DND-41 (cell line): ENCODE results near the gene SERBP1.
"Not testable (repeated sequence)": the region's sequence is repeated elsewhere in the genome, so short reads cannot be mapped to it uniquely, and the experiment has no call there.

Source experiments
- ATAC-seq: fragments of 200-7000 bp; cut with Tn5 transposase; 3 replicates; pipeline ENCODE4 v1.9.1; 2021; ENCODE audit warnings: low read depth; ENCODE audit not compliant: insufficient read depth
- DNase-seq: peaks from one replicate; pipeline ENCODE4 v3.0.0-alpha.2; 2020
- H2AFZ ChIP-seq: 2 replicates; pipeline ENCODE4 v1.6.0; 2012; ENCODE audit warnings: low read depth, low read length
- H3K27ac ChIP-seq: 2 replicates; pipeline ENCODE4 v1.5.1; 2012; ENCODE audit warnings: low read length, inconsistent platforms
- H3K27me3 ChIP-seq: fragments of 200-600 bp; sonication (generic); 2 replicates; pipeline ENCODE4 v1.6.0; 2012; ENCODE audit warnings: low read length, mild to moderate bottlenecking, inconsistent platforms; ENCODE audit not compliant: insufficient read depth, poor library complexity
- H3K36me3 ChIP-seq: 2 replicates; pipeline ENCODE4 v1.5.1; 2012; ENCODE audit warnings: low read length, inconsistent platforms; ENCODE audit not compliant: insufficient read depth
- H3K4me1 ChIP-seq: 2 replicates; pipeline ENCODE4 v1.5.1; 2012; ENCODE audit warnings: mild to moderate bottlenecking, low read length; ENCODE audit not compliant: insufficient read depth
- H3K4me2 ChIP-seq: 2 replicates; pipeline ENCODE4 v1.6.0; 2012; ENCODE audit warnings: mild to moderate bottlenecking, moderate library complexity, low read length, inconsistent platforms; ENCODE audit not compliant: insufficient read depth
- H3K4me3 ChIP-seq, 2 experiments: fragments of 200-600 bp in 1 of 2; shearing (Covaris generic) in 1 of 2; 2 replicates each; pipeline ENCODE4 v1.5.1; 2012 to 2016; ENCODE audit warnings: inconsistent platforms in 2 of 2, low read length in 2 of 2, mild to moderate bottlenecking in 2 of 2, low read depth in 1 of 2, moderate library complexity in 1 of 2
- H3K79me2 ChIP-seq: 2 replicates; pipeline ENCODE4 v1.6.0; 2012; ENCODE audit warnings: low read length, inconsistent platforms; ENCODE audit not compliant: insufficient read depth
- H3K9ac ChIP-seq: 2 replicates; pipeline ENCODE4 v1.6.0; 2012; ENCODE audit warnings: low read depth, mild to moderate bottlenecking, inconsistent platforms, low read length, moderate library complexity
- H3K9me3 ChIP-seq: 2 replicates; pipeline ENCODE4 v1.5.1; 2012; ENCODE audit warnings: low read length, moderate library complexity, mild to moderate bottlenecking, inconsistent platforms; ENCODE audit not compliant: insufficient read depth, severe bottlenecking
- H4K20me1 ChIP-seq: 2 replicates; pipeline ENCODE4 v1.6.0; 2012; ENCODE audit warnings: low read length; ENCODE audit not compliant: insufficient read depth
- EZH2 ChIP-seq: IDR thresholded peaks from 3 replicates; pipeline ENCODE4 v1.6.1; 2012; ENCODE audit warnings: borderline replicate concordance, low read depth, mild to moderate bottlenecking, moderate library complexity, low read length, inconsistent platforms; ENCODE audit not compliant: severe bottlenecking
- TF ChIP-seq, protein P1 (sequence below): IDR thresholded peaks from 2 replicates; pipeline ENCODE4 v1.5.1; 2012; ENCODE audit warnings: borderline replicate concordance, low read length, moderate library complexity, mild to moderate bottlenecking; ENCODE audit not compliant: poor library complexity, severe bottlenecking; ENCODE audit errors: extremely low read depth

The SERBP1 gene

DNA sequence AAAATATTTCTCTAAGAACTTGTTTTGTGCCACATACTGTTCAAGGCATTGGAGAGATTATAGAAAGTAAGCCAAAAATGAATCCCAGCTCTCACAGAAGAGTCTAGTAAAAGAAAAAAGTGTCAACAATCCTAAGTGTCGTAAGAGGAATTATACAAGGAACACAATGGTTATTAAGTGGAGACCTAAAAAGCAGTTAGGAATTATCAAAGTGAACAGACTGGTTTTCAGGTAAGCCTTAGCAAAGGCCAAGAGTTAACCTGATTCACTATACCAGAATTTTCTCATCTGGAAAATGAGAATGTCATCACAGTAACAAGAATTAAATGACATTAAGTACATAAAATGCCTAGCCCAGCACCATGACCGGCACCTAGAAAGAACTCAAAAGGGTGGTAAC is 15.6 kb downstream of the SERBP1 start:
- Histone ChIP-seq H3K79me2 (peaks cover 58% of the 10 kb centered on the region), H3K36me3 (peaks cover 96% of the 10 kb centered on the region), H2AFZ (no peak overlapping the region), H3K4me1 (no peaks in the 10 kb centered on the region; the same call in 1 of the 2 replicates), H3K9me3 (no peaks in the 10 kb centered on the region), H3K4me3 (no peak overlapping the region), H4K20me1 (peaks cover 71% of the 10 kb centered on the region), H3K27me3 (no peaks in the 10 kb centered on the region), H3K9ac (no peak overlapping the region), H3K4me2 (no peak overlapping the region), H3K27ac (no peak overlapping the region)
- ATAC-seq (no peak), DNase-seq (no peak)
- TF ChIP-seq, protein P1, sequence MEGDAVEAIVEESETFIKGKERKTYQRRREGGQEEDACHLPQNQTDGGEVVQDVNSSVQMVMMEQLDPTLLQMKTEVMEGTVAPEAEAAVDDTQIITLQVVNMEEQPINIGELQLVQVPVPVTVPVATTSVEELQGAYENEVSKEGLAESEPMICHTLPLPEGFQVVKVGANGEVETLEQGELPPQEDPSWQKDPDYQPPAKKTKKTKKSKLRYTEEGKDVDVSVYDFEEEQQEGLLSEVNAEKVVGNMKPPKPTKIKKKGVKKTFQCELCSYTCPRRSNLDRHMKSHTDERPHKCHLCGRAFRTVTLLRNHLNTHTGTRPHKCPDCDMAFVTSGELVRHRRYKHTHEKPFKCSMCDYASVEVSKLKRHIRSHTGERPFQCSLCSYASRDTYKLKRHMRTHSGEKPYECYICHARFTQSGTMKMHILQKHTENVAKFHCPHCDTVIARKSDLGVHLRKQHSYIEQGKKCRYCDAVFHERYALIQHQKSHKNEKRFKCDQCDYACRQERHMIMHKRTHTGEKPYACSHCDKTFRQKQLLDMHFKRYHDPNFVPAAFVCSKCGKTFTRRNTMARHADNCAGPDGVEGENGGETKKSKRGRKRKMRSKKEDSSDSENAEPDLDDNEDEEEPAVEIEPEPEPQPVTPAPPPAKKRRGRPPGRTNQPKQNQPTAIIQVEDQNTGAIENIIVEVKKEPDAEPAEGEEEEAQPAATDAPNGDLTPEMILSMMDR: no peak
- no peak for TF ChIP-seq EZH2

GRCh38 chr1:67413101-67413500 is 17.1 kb downstream of the SERBP1 start:
- not testable (repeated sequence) for ATAC-seq, H3K9ac ChIP-seq, H3K27ac ChIP-seq, H3K4me2 ChIP-seq, H3K4me1 ChIP-seq, H2AFZ ChIP-seq, DNase-seq, H3K9me3 ChIP-seq, H3K27me3 ChIP-seq, H3K4me3 ChIP-seq
- peaks cover 68% of the 10 kb centered on the region for H4K20me1 ChIP-seq
- H3K36me3 ChIP-seq: peaks cover 85% of the 10 kb centered on the region
- H3K79me2 ChIP-seq: peaks cover 43% of the 10 kb centered on the region

GRCh38 chr1:67408148-67408547 is 22.1 kb downstream of the SERBP1 start:
- Histone ChIP-seq H4K20me1 (peaks cover 27% of the 10 kb centered on the region; the same call in 1 of the 2 replicates), H3K27ac (no peak overlapping the region), H3K4me2 (no peak overlapping the region), H3K4me3 (no peak overlapping the region), H3K9me3 (no peaks in the 10 kb centered on the region), H3K79me2 (peaks cover 4% of the 10 kb centered on the region; the same call in 1 of the 2 replicates), H3K9ac (no peak overlapping the region), H2AFZ (no peak overlapping the region), H3K27me3 (no peaks in the 10 kb centered on the region), H3K36me3 (peaks cover 43% of the 10 kb centered on the region), H3K4me1 (no peaks in the 10 kb centered on the region)
- no peak for TF ChIP-seq EZH2
- TF ChIP-seq, protein P1: no peak
- no peak for DNase-seq
- ATAC-seq: no peak

- no peak overlapping the region for H3K9ac ChIP-seq
- no peak for TF ChIP-seq EZH2
- TF ChIP-seq, protein P1: no peak
- DNase-seq (no peak), ATAC-seq (no peak)
- H3K79me2 ChIP-seq: peaks cover 4% of the 10 kb centered on the region; the same call in 1 of the 2 replicates
- H3K27ac ChIP-seq: no peak overlapping the region
- H3K4me2 ChIP-seq: no peak overlapping the region
- no peaks in the 10 kb centered on the region for H3K27me3 ChIP-seq
- H2AFZ ChIP-seq: no peak overlapping the region
- H3K36me3 ChIP-seq: peaks cover 39% of the 10 kb centered on the region
- H4K20me1 ChIP-seq: peaks cover 24% of the 10 kb centered on the region; the same call in 1 of the 2 replicates
- H3K4me3 ChIP-seq: no peak overlapping the region
- H3K4me1 ChIP-seq: no peaks in the 10 kb centered on the region
- no peaks in the 10 kb centered on the region for H3K9me3 ChIP-seq
Measured at GRCh38 chr1:67407498-67407897, 22.7 kb downstream of the SERBP1 start.
